Hepatocyte (in vitro differentiated cells): Measurements from ENCODE around the gene CXCL12.

ENCODE experiments used
- EZH2 ChIP-seq: fragments of 200-600 bp; sonication (generic); IDR thresholded peaks from 2 replicates; pipeline ENCODE4 v1.6.1; 2016; ENCODE audit warnings: antibody characterized with exemption, mild to moderate bottlenecking, borderline replicate concordance
- EZH2phosphoT487 ChIP-seq: fragments of 200-600 bp; sonication (generic); IDR thresholded peaks from one replicate; pipeline ENCODE4 v1.6.1; 2018; ENCODE audit warnings: antibody characterized with exemption, mild to moderate bottlenecking, low read depth, moderate library complexity; ENCODE audit not compliant: unreplicated experiment, severe bottlenecking
- TF ChIP-seq, protein P1 (sequence below): fragments of 200-600 bp; sonication (generic); IDR thresholded peaks from 2 replicates; pipeline ENCODE4 v1.5.1; 2016; ENCODE audit warnings: antibody characterized with exemption, mild to moderate bottlenecking; ENCODE audit not compliant: poor library complexity

DNA sequence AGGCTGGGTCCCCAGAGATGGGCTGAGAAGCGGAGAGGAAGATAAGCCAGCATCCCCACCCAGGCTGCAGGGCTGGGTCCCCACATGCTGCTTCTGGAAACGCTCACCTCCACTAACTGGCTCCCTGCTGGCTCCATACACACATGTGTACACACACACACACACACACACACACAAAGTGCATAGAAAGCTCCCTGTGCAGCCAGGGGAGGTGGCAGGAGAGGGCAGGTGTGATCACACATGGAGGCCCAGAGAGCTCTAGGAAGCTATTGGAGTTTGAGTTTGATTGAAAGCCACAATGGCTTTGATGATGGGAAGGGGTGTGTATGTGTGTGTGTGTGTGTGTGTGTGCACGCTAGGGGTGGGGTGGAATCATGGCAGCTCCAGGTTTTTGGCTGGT lies 29.3 kb downstream of the CXCL12 start:
- TF ChIP-seq, protein P1, sequence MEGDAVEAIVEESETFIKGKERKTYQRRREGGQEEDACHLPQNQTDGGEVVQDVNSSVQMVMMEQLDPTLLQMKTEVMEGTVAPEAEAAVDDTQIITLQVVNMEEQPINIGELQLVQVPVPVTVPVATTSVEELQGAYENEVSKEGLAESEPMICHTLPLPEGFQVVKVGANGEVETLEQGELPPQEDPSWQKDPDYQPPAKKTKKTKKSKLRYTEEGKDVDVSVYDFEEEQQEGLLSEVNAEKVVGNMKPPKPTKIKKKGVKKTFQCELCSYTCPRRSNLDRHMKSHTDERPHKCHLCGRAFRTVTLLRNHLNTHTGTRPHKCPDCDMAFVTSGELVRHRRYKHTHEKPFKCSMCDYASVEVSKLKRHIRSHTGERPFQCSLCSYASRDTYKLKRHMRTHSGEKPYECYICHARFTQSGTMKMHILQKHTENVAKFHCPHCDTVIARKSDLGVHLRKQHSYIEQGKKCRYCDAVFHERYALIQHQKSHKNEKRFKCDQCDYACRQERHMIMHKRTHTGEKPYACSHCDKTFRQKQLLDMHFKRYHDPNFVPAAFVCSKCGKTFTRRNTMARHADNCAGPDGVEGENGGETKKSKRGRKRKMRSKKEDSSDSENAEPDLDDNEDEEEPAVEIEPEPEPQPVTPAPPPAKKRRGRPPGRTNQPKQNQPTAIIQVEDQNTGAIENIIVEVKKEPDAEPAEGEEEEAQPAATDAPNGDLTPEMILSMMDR, result no peak
- TF ChIP-seq EZH2 (no peak), EZH2phosphoT487 (no peak)
